PC-3 (cell line): Measurements from ENCODE around the gene C19orf25. TPM values are rescaled to one million over a fixed set of nuclear protein-coding genes. Genes with fewer than 3 reads are reported as not detected.

Experiments
- ATAC-seq: fragments of 200-7000 bp; cut with Tn5 transposase; 2 replicates; pipeline ENCODE4 v1.9.1; 2020; ENCODE audit warnings: mild to moderate bottlenecking, moderate library complexity
- BruUV-seq: library from RNA; stranded (reverse); fragments of 400-500 nt; replicated peaks from 2 replicates; lab custom pipeline; 2021; lab: Mats Ljungman, UMichigan
- CTCF ChIA-PET: fragments of 300-600 bp; sonication (Branson Sonifier 250); formaldehyde crosslinking; loops from one replicate; lab custom pipeline; 2022; ENCODE audit warnings: antibody characterized with exemption; lab: Charles Lee
- POLR2A ChIA-PET: fragments of 300-600 bp; sonication (Branson Sonifier 250); formaldehyde crosslinking; loops from one replicate; lab custom pipeline; 2022; ENCODE audit warnings: antibody characterized with exemption; ENCODE audit not compliant: unreplicated experiment; lab: Charles Lee
- DNase-seq: peaks from one replicate; pipeline ENCODE4 v3.0.0-alpha.2; 2015
- H2AFZ ChIP-seq: fragments of 300-600 bp; sonication (generic); 2 replicates; pipeline ENCODE4 v1.6.0; 2016; ENCODE audit warnings: antibody characterized with exemption, low read length
- H3F3A ChIP-seq: fragments of 300-600 bp; sonication (generic); one replicate; pipeline ENCODE4 v1.6.0; 2017; ENCODE audit warnings: antibody characterized with exemption, low read length, control low read depth, mild to moderate bottlenecking; ENCODE audit not compliant: unreplicated experiment
- H3K27ac ChIP-seq: fragments of 300-600 bp; sonication (generic); 2 replicates; pipeline ENCODE4 v1.5.1; 2016; ENCODE audit warnings: mild to moderate bottlenecking, low read length
- H3K27me3 ChIP-seq: fragments of 300-600 bp; sonication (generic); 2 replicates; pipeline ENCODE4 v1.6.1; 2016; ENCODE audit warnings: low read length, mixed read lengths
- H3K36me3 ChIP-seq: fragments of 300-600 bp; sonication (generic); 2 replicates; pipeline ENCODE4 v1.6.1; 2016; ENCODE audit warnings: low read depth, mixed run types, low read length, mixed read lengths
- H3K4me1 ChIP-seq: fragments of 300-600 bp; sonication (generic); 2 replicates; pipeline ENCODE4 v1.5.1; 2016; ENCODE audit warnings: low read length; ENCODE audit not compliant: insufficient read depth
- H3K4me2 ChIP-seq: fragments of 300-600 bp; sonication (generic); 2 replicates; pipeline ENCODE4 v1.6.0; 2016; ENCODE audit warnings: low read length
- H3K4me3 ChIP-seq: fragments of 300-600 bp; sonication (generic); 2 replicates; pipeline ENCODE4 v1.5.1; 2016; ENCODE audit warnings: mild to moderate bottlenecking, low read length, mixed read lengths
- H3K79me2 ChIP-seq: fragments of 300-600 bp; sonication (generic); 2 replicates; pipeline ENCODE4 v1.6.1; 2017; ENCODE audit warnings: low read length, mixed read lengths
- H3K9ac ChIP-seq: fragments of 300-600 bp; sonication (generic); 2 replicates; pipeline ENCODE4 v1.6.0; 2016; ENCODE audit warnings: mild to moderate bottlenecking, low read length
- H3K9me2 ChIP-seq: fragments of 300-600 bp; sonication (generic); replicated peaks from 2 replicates; pipeline ENCODE4 v1.6.1; 2016; ENCODE audit warnings: mixed run types, low read length, mixed read lengths
- H3K9me3 ChIP-seq: fragments of 300-600 bp; sonication (generic); 2 replicates; pipeline ENCODE4 v1.6.1; 2016; ENCODE audit warnings: low read length, mixed read lengths
- H4K20me1 ChIP-seq: fragments of 300-600 bp; sonication (generic); 2 replicates; pipeline ENCODE4 v1.6.1; 2016; ENCODE audit warnings: low read length, mixed read lengths
- EZH2 ChIP-seq: fragments of 300-600 bp; sonication (generic); IDR thresholded peaks from one replicate; pipeline ENCODE4 v1.6.1; 2017; ENCODE audit warnings: antibody characterized with exemption, mild to moderate bottlenecking, low read length; ENCODE audit not compliant: unreplicated experiment
- EZH2phosphoT487 ChIP-seq: fragments of 300-600 bp; sonication (generic); IDR thresholded peaks from 2 replicates; pipeline ENCODE4 v1.6.1; 2018; ENCODE audit warnings: mild to moderate bottlenecking, antibody characterized with exemption, low read length, borderline replicate concordance
- intact Hi-C: fragments of 100-400 bp; cut with micrococcal nuclease; formaldehyde crosslinking; loops from 2 replicates; pipeline ENCODE4 v1.9.0; 2023
- total RNA-seq: library from RNA; depleted of rRNA; stranded (reverse); fragments of >200 nt; gene quantifications from 2 replicates; pipeline ENCODE4 v1.2.3, GENCODE V29; 2014
- TF ChIP-seq, protein P1 (sequence below): fragments of 300-600 bp; sonication (generic); conservative IDR thresholded peaks from 2 replicates; pipeline ENCODE4 v1.5.1; 2017; ENCODE audit warnings: antibody characterized with exemption, low read depth, mild to moderate bottlenecking, low read length

C19orf25 gene
- total RNA-seq, 1 experiment from 2014 or later = 45.0 TPM

DNA sequence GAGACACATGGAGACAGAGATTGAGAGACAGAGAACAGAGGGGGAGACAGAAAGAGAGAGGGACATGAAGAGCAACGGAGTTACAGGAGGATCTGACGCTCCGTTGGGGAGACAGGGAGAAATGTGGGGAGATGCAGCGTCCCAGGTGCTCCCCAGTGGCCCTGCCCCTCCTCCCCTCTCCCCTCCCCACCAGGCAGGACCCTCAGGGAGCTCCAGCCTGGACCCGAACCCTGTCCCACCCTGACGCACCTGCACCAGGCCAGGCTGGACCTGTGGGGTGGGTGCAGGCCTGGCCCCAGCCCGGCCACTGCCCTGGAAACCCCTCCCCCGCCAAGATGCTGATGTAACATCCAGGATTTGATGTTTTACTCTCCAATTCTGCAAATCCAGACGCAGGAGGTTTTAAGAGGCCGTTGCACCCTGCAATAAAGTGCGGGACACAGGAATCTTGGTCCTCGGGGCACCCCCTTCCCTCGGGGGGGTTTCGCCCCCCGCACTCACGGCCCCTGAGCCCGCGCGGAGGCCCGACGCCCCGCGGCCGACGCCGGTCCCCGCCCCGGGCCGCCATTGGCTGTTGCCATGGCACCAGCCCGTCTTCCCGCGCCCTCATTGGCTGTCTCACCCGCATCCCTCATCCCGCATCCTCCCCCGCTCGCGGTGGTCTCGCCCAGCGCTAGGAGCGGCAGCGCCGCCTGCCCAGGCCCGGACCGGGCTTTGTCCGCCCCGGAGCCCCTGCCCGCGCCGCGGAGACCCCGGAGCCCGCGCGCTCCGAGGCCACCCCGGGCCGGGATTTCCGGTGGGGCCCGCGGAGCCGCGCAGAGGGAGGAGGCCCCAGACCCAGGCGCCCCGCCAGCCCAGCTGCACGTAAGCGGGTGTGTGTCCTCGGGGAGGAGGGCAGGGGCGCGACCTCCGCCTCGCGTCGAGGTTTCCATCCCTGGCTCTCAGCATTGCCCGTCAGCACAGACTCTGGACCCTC lies 29.3 kb downstream of the C19orf25 start, which contains the start of gene APC2:
Gene APC2 (plus strand): TSS at position 655 of the 976 bp plus-strand sequence. CDS start 2,881 bp downstream, outside the sequence.
- intact Hi-C loops = no loop called here
- TF ChIP-seq EZH2 (no peak), EZH2phosphoT487 (no peak)
- TF ChIP-seq, protein P1, sequence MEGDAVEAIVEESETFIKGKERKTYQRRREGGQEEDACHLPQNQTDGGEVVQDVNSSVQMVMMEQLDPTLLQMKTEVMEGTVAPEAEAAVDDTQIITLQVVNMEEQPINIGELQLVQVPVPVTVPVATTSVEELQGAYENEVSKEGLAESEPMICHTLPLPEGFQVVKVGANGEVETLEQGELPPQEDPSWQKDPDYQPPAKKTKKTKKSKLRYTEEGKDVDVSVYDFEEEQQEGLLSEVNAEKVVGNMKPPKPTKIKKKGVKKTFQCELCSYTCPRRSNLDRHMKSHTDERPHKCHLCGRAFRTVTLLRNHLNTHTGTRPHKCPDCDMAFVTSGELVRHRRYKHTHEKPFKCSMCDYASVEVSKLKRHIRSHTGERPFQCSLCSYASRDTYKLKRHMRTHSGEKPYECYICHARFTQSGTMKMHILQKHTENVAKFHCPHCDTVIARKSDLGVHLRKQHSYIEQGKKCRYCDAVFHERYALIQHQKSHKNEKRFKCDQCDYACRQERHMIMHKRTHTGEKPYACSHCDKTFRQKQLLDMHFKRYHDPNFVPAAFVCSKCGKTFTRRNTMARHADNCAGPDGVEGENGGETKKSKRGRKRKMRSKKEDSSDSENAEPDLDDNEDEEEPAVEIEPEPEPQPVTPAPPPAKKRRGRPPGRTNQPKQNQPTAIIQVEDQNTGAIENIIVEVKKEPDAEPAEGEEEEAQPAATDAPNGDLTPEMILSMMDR = no peak
- no peak within 1 kb of the TSS for H3K4me2 ChIP-seq
- no peak for DNase-seq
- no peaks in the 10 kb centered on the region for H3F3A ChIP-seq
- ATAC-seq = no peak
- no TSS peak for BruUV-seq
- no peak within 1 kb of the TSS for H3K9ac ChIP-seq
- no peaks in the 10 kb centered on the region for H3K79me2 ChIP-seq
- no peak within 1 kb of the TSS for H2AFZ ChIP-seq
- ChIA-PET POLR2A (no interaction called here), CTCF (no interaction called here)
- no peak within 1 kb of the TSS for H3K4me3 ChIP-seq
- 0 out of 2 replicates have a peak, but pooled peaks cover 4% of the 10 kb centered on the region for H3K4me1 ChIP-seq
- H3K27ac ChIP-seq = no peak within 1 kb of the TSS
- H3K9me3 ChIP-seq = no peaks in the 10 kb centered on the region
- no peaks in the 10 kb centered on the region for H3K36me3 ChIP-seq
- no peaks in the 10 kb centered on the region for H4K20me1 ChIP-seq
- peaks cover 15% of the 10 kb centered on the region for H3K27me3 ChIP-seq
- H3K9me2 ChIP-seq = no peaks in the 10 kb centered on the region

DNA sequence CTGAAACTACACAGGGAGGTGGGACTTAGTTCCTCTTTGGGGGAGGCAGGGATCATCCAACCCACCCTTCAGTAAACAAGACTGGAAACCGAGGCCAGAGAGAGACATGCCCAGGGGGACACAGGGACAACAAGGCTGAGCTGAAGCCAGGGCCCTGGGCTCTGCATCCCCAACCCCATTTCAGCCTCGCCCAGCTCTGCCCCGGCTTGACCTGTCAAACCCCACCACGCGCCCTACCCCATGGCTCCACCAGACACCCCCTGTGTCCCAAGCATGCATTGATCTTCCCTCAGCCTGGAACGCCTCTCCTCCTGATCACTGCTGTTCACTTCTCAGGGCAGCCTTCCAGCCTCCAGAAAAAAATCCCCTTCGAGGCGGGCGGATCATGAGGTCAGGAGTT lies 31.1 kb downstream of the C19orf25 start:
- no peak overlapping the region for H2AFZ ChIP-seq
- no peak overlapping the region for H3K4me2 ChIP-seq
- TF ChIP-seq, protein P1 = no peak
- TF ChIP-seq EZH2phosphoT487 (no peak), EZH2 (no peak)
- H3K27me3 ChIP-seq = peaks cover 15% of the 10 kb centered on the region
- H3K27ac ChIP-seq = no peak overlapping the region
- CTCF ChIA-PET = no interaction called here
- peaks cover 8% of the 10 kb centered on the region; the same call in 1 of the 2 replicates for H3K4me1 ChIP-seq
- H3K9me2 ChIP-seq = no peaks in the 10 kb centered on the region
- no peaks in the 10 kb centered on the region for H3K36me3 ChIP-seq
- H3K79me2 ChIP-seq = no peaks in the 10 kb centered on the region
- no peaks in the 10 kb centered on the region for H3K9me3 ChIP-seq
- H3K9ac ChIP-seq = no peak overlapping the region
- no TSS peak for BruUV-seq
- no peaks in the 10 kb centered on the region for H3F3A ChIP-seq
- H4K20me1 ChIP-seq = no peaks in the 10 kb centered on the region
- POLR2A ChIA-PET = no interaction called here
- no peak overlapping the region for H3K4me3 ChIP-seq
- intact Hi-C loops = no loop called here
- ATAC-seq (no peak), DNase-seq (no peak)

DNA sequence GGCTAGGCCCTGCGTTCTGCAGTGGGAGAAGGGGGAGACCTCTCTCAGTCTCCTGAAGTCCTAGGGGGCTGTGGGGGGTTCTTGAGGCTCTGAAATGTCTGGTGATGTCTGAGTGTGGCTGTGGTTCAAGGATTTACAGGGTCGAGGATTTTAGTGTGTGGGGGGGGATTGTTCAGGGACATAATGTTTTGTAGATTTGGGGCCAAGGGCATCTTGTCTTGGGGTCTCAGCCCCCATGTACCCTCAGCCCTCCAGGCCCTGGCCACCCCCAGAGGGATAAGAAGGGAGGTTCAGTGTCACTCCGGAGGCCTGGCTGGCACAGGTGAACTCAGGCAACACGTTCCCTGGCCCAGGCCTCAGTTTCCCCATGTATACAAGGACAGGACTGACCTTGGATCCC lies 31.5 kb downstream of the C19orf25 start:
- H3F3A ChIP-seq = no peaks in the 10 kb centered on the region
- no peak overlapping the region for H3K4me2 ChIP-seq
- peaks cover 13% of the 10 kb centered on the region for H3K27me3 ChIP-seq
- no peak overlapping the region for H2AFZ ChIP-seq
- TF ChIP-seq EZH2phosphoT487 = no peak
- no peak for TF ChIP-seq EZH2
- TF ChIP-seq, protein P1 = no peak
- CTCF ChIA-PET = no interaction called here
- no peaks in the 10 kb centered on the region for H4K20me1 ChIP-seq
- POLR2A ChIA-PET = no interaction called here
- BruUV-seq = no TSS peak
- no peaks in the 10 kb centered on the region for H3K9me2 ChIP-seq
- no peak overlapping the region for H3K9ac ChIP-seq
- H3K4me1 ChIP-seq = peaks cover 8% of the 10 kb centered on the region; the same call in 1 of the 2 replicates
- no peak for ATAC-seq
- peaks cover 1% of the 10 kb centered on the region; the same call in 1 of the 2 replicates for H3K36me3 ChIP-seq
- no peak overlapping the region for H3K4me3 ChIP-seq
- DNase-seq = no peak
- intact Hi-C loops = no loop called here
- no peaks in the 10 kb centered on the region for H3K9me3 ChIP-seq
- H3K27ac ChIP-seq = no peak overlapping the region
- no peaks in the 10 kb centered on the region for H3K79me2 ChIP-seq
